ENCODE data around the gene BHLHE23.
A peak's percentile ranks its signal among the peaks of the same experiment; 100 is the strongest.
"Not testable (repeated sequence)": the region's sequence is repeated elsewhere in the genome, so short reads cannot be mapped to it uniquely, and the experiment has no call there.

The BHLHE23 gene

DNA sequence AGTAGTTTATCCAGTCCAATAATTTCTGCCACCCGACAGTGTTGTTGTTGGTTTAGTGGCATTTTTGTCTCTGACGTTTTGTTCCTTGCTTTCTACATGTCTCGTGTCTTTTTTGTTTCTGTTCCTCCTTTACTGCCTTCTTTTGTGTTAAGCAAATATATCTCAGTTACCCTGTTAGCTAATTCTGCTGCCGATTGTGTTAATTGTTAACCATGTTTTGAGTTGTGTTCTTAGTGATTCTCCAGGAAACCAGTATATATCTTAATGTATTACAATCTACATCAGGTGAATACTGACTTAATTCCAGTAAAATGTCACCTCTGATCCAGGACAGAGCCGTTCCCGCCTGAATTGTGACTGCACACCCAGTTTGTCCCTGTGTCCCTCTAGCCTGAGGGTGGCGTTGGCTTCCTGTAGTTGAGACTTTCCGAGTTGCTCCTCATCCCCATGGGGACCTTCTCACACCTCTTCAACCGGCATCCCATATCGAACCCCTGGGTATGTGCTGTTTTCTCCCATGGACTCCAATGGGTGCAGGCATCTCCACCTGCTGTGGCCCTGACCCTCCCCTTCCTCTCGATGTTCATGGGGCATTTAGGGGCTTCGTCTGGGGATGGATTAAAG is 35.8 kb upstream of the BHLHE23 start:
- DNase-seq, result no peak

DNA sequence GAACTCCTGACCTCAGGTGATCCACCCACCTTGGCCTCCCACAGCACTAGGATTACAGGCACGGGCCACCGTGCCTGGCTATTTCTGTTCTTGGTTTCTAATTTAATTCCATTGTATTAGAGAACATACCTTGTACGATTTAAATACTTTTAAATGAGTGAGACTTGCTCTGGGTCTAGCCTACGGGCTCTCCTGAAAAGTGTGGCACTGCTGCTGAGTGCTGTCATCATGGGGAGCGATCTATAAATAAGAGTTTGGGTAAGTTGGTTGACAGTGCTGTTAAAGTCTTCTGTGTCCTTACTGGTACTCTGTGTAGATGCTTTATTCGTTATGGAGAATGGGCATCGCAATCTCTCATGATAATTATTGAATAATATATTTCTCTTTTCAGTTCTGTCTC is 35.0 kb upstream of the BHLHE23 start:
- DNase-seq, result no peak

DNA sequence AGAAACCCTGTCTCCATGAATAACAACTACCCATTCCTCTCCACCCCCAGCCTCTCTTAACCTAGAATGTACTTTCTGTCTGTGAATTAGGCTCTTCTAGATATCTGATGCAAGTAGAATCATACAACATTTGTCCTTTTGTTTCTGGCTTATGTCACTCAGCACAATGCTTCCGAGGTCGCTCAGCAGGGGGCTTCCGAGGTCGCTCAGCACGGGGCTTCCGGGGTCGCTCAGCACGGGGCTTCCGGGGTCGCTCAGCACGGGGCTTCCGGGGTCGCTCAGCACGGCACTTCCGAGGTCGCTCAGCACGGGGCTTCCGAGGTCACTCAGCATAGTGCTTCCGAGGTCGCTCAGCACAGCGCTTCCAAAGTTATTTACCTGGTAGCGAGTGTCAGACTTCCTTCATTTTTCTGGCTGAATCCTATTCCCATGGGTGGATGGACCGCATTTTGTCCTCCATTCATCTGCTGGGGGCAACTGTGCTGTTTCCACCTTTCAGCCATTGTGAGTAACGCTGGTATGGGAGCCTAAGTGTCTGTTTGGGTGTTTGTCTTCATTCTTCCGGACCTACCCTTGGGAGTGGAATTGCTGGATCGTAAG is 31.0 kb upstream of the BHLHE23 start:
- DNase-seq, result no peak

DNA sequence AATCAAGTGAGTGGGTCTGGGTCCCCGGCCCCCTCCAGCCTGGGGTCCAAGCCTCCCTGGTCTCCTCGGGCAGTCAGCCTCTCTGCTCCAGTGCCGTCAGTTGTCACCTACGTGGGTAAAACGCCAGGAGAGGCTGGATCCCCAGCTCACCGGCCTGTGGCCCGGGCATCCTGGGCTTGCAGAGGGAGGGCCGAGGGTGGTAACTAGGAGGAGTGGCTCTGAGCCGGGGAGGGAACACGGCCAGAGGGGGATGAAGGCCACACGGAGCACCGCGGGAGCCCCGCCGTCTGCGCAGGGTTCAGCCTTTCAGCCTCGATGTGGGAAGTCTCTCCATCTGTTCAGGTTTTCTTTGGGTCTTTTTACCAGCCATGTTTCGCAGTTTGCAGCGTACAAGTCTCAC is 29.5 kb upstream of the BHLHE23 start:
- DNase-seq, result no peak

DNA sequence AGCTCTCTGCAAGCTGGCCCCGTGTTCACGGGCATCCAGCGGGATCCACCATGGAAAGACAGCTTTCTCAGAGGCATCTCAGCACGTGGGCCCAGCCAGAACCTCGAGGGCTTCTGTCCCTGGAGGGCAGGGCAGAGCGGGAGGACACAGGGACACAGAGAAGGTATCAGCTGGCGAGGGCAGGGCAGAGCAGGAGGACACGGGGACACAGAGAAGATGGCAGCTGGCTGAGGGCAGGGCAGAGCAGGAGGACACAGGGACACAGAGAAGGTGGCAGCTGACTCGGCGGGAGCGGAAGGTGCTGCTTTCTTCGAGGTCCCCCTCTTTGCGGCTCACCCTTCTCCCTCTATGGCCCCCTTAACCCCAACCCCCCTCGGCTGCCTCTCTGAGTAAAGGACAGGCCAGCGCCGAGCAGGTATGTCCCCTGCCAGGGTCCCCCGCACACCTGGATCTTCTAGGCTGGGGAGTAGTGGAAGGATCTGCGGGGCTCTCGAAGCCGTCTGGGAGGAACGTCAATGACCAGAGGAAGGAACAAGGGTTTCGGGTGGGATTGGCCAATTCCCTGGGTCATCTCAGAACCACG is 28.9 kb upstream of the BHLHE23 start:
- DNase-seq, result no peak

DNA sequence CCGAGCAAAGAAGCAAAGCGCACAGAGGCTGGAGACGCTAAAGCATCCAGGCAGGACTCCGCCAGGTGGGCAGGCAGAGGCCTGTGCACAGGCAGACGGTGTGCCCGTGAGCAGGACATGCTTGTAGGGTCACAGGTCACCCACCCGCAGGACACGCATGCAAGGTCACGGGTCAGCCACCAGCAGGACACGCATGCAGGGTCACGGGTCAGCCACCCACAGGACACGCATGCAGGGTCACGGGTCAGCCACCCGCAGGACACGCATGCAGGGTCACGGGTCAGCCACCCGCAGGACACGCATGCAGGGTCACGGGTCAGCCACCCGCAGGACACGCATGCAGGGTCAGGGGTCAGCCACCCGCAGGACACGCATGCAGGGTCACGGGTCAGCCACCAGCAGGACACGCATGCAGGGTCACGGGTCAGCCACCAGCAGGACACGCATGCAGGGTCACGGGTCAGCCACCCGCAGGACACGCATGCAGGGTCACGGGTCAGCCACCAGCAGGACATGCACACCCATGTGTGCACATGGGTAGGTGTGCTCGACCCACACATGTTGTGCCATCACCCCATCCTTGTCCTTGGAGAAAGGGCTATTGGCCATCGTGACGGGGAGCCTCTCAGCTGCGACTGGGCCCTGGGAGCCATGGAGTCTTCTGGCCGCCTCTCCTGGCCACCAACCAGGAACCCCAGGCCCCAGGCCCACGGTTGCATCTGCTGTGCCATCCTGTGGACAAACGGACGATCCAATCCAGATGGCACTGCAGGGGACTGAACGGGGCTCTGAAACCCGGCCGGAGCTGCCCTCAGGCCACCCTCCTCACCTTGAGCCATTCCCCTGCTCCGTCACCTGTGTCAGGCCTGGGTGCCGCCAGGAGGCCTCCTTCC is 28.2 kb upstream of the BHLHE23 start:
- DNase-seq, result not testable (repeated sequence)

DNA sequence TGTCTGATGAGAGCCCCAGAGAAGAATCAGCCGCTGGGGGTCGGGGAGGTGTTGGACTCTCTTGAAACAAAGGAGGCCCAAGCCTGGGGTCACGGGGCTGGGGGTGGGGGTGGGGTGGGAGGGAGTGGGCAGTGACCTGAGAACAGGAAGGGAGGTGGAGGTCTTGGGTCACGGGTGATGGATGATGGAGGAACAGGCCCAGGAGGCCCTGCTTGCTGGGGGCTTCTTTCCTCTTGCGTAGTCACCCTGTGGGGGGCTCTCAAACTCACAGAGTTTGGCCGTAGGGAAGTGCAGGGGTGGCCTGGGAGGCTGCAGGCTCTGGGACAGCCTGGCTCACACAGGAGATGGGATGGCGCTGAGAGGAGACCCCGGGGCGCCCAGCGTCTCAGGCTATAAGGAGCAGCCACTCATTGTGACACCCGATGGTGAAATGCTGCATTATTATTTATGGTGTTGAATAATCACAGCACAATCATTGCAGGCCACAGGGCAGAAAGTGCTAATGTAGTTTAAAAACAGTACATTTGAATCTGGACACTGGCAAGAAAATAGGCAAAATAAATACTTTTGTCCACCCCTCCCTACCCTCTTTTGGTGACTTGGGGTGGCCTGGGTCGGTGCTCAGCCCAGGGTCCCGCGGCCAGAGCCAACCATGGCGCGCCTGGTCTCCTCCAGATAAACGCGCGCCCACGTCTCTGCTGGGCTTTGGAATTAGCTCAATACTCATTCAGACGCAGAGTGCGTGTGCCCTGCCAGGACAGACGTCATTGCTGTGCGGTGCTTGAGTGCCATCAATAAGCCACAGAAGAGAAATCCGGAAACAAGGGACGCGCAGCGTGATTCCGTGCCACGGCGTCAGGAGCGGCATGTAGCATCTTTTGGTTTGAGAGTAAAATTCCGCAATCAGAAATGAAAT is 27.3 kb upstream of the BHLHE23 start:
- no peak for DNase-seq

DNA sequence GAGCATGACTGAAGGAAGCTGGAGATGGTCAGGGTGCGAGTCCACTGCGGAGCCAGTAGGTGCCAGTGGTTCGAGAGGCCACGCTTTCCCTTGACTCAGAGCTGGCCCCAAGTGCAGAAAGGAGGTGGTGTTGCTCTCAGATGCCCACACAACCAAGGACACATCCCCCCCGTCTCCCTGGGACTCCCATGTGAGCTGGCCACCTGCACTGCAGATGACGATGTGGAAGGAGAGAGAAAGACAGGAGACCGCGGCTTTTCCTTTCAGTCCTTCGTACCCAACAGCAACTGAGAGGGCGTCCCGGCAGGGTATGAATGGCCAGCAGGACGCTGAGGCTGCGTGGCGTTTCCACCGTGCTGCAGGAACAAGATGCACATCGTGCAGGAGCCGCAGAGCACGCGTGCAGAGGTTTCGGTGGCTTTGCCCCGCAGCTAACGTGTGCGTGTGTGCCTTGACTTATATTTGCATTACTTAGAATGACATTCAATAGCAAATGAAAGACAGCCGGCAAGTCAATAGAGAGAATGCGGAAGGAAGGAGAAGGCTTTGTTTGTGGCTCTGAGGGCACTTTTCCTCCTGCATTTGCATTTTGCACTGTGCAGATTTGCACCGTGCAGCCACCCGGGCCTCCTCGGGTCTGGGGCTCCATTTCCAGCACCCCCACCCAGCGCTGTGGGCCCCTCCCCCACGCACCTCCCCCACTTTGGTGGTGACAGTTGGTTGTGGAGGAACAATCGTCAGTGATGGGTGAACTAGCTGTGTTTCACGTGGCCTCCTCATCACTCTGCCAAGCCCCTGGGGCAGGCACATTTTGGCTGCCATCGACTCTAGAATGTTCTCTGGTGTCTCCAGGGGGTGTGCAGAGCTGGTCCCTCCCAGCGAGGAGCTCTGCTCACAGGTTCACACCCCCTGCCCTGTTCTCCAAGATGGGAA is 26.4 kb upstream of the BHLHE23 start:
- DNase-seq, result no peak

DNA sequence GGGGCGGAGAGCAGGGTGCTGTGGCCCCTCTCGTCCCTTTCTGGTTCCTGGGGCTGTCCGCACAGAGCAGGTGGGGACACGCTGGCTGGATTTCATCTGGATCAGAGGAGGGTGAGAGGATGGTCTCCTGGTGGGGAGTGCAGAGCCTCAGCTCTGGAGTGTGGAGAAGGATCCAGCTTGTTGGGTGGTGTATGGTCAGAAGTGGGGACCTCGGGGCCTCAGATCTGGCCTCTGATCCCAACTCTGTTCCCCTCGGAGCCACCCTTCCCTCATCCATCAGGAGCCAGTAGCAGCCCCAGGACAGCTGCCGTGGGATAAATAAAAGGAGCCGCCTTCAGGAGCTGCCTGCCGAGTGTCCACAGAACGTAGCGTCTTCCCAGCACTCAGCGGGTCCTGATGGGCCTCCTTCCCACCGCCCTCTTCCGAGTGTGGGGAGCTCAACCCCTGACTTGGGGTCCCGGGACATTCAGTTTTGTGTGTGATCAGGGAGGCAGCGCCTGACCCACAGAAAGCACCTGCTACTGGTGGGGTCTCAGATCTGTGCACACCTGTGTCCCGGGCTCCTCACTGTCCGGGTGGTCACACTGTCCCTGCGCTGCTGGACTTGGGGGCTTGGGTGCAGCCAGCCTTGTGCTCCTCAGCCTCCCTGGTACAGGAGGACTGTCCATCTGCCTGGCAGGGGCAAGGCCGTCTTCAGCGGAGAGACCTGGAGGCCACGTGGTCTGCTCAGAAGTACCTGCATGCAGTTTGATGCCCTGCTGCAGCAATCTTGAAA is 25.4 kb upstream of the BHLHE23 start:
- no peak for DNase-seq

DNA sequence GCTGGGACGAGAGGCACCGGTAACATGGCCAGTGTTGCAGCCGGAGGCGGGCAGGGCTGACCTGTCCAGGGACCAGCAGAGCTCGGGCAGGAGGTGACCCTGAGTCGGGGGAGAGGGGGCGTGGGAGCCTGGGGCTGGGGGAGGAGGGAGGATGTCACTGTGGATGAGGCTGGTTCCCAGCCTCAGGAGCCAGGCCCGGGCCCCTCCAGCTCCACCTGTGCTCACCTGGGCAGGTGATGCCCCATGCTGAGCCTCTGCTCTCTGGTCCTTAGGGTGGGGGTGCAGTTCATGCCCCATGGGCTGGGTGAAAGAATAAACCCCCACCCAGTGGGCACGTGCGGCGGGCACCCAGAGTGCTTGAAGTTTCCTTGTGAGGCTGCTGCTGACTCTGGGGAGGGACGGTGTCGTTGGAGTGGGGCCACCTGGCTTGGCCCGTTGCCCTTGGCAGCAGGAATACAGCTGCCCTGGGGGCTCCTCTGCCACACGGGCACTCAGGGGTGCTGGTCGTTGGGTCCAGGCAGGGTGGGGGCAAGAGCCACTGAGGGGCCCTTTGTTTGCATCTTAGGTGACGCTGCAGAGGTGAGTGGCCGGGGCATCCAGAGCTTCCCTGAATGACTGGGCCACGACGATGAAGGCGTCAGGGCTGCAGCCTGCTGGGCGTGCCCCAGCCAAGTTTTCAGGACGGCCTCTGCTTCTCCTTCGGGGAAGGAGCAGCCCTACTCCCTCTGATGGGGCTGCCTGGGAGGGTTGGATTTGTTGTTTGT is 24.7 kb upstream of the BHLHE23 start:
- no peak for DNase-seq

DNA sequence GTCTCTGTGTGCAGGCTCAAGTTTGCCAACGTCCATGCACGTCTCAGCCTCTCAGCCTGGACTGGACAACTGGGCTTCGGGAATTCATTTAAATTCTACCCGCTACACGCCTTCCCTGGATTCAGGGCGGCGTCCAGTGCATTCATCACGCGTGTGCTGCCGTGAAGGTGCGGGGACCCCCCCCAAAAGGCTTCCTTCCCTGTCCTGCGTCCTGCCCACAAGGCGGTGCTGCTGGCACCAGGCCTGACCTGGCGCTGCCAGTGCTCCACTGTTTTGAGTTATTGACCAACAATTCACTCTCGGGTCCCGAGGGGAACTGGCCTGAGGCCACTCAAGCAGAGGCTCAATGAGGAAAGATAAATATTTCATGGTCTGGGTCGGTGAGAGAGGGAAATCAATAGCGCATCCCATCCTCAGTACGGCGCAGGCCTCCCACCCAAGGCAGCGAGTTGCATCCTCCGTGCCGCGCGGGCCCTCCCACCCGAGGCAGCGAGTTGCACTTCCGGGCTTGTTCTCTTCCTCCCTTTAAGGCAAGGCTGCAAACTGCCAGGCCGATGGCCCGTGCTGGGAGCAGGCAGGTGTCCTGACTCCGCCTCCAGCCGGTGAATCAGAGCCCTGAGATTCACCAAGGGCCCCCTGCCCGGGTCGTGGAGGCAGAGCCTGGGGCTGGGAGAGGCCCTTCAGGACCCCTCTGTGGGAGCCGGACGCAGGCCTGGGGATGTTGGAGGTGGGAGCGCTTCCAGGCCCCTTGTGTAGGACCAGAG is 22.8 kb upstream of the BHLHE23 start:
- no peak for DNase-seq

DNA sequence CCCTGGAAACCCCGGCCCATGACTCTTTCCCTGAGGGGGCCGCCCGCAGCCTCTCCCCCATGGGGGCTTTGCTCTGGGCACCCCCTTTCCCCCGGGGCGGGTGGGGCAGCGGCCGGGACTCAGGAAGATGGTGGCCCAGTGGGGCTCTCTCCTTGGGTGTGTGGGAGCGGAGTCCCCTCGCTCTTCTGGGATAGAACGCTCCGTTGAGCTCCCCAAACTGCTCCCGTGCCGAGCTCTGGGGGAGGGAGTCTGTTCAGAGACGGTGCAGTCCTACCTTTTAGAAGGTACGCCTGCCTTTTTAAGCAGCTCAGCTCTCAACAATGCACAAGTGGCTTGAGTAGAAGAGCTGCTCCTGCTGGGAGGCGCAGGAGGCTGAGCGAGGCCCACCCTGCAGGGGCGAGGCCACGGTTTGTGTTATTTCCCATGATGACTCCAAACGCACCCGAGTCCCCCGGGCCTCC is 21.7 kb upstream of the BHLHE23 start:
- DNase-seq, result no peak

DNA sequence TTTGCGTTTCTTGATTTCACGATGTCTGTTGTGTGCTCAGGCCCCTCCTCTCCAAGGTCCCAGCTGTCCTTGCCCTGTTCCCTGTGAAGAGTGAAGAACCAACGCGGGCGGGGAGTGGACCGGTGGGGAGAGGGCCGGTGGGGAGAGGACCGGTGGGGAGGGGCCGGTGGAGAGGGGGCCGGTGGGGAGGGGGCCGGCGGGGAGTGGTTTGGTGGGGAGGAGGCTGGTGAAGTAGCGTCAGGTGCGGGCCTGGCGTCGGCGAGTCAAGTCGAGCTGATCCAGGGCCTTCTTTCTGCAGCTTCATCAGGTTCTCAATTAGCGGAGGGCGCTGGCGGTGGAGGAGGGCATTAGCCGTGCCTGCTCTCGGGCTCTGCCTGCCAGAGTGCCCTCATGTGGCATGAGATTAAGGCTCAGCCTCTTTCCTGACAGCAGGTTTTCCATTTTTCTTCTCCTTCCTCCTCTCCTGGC is 21.2 kb upstream of the BHLHE23 start:
- DNase-seq, result no peak

DNA sequence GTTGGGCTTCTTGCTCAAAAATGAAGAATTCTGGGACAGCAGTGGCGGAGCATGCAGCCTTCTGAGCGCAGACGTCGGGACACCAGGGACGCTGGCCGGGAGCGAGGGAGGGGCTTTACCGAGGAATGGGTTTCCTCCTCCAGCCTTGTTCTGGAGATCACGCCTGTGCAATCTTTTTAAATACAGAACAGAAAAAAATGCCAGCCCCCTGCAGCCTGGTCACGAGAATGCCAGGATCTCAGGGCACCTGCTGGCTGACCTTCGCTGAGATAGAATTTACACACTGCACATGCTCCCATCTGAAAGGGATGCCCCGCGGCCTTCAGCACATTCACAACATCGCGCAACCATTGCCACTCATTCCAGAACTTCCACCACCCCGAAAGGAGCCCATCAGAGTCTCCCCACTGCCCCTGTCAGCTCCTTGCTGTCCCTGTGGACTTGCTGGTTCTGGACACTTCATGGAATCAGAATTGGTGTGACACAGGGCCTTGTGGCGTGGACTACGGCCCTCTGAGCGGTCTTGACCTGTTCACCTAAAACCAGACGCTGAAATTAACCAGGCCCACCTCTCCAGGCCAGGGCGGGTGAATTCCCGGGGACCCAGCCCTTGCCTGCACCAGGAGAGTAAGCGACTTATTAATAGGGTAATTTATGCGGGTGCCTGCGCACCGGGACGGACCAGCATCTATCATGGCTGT is 20.6 kb upstream of the BHLHE23 start:
- DNase-seq, result no peak

DNA sequence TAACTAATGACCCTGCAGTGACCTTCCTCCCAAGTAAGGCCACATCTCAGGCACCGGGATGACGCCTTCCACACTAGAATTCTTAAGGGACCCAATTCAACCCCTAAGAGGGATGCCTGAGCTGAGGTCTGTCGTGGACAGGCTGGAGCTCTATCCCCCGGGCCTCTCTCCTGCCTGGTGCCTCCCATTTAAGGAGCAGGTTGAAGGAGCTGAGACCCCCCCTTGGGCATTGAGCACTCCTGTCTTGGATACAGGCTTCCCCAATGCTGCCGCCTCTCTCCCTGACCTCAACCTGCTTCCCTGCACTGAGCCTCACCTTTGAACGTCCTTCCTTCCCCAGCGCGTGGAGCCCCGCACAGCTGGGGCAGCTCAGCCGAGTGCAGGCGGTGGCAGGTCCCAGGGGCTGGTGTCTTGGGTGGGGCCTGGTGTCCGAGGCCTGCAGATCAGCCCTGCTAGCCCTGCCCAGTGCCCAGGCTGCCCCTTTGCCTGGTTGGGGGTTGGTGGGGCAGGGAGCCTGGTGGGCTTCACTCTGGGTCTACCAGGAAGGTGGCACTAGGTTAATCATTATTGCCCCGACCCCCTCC is 19.9 kb upstream of the BHLHE23 start:
- DNase-seq, result no peak

DNA sequence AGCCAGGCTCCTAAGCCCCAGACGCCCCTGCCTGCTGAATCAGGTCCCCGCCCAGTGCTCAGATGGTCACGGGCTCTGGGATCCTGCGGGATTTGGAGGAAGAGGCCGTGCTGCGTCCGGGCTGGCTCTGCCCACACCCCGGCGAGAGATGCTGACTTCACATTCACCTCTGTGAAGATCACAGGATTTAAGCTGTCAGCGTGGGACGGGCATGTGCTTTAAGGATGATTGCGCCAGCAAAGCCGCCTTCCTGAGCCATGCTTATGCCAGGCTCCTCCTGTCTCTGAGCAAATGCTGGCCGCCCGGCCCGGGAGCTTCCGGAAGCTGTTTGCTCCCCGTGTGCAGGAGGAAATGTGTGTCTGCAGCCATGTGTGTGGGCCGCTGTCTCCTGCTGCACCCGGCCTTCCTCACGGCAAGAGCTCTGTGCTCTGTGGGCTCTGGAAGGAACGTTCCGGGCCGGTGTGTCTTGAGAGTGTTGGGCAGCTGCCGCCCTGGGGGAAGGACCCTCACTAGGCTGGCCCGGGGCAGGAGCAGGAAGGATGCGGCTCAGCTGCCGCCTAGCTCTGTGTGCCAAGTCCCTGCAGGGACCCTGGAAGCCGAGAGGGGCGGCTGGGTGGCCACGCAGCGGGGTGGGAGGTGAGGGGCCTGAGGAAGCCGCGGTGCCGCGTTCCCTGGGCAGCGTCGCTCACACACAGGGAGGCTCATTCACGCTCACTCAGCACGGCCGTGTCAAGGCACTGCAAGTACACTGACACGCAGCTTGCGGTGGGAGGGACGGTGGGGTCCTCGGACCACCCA is 19.0 kb upstream of the BHLHE23 start:
- DNase-seq, result peak; percentile 57

Data from suppressor macrophage treated with lipopolysaccharide for 4 hours (primary cell).